Raji (cell line): ENCODE measurements around the gene SNCG.

Experiments used
- POLR2A ChIP-seq: IDR thresholded peaks from 2 replicates; pipeline ENCODE4 v1.6.1; 2011; ENCODE audit warnings: low read depth, low read length, control low read depth; ENCODE audit not compliant: insufficient read depth

The SNCG gene

DNA sequence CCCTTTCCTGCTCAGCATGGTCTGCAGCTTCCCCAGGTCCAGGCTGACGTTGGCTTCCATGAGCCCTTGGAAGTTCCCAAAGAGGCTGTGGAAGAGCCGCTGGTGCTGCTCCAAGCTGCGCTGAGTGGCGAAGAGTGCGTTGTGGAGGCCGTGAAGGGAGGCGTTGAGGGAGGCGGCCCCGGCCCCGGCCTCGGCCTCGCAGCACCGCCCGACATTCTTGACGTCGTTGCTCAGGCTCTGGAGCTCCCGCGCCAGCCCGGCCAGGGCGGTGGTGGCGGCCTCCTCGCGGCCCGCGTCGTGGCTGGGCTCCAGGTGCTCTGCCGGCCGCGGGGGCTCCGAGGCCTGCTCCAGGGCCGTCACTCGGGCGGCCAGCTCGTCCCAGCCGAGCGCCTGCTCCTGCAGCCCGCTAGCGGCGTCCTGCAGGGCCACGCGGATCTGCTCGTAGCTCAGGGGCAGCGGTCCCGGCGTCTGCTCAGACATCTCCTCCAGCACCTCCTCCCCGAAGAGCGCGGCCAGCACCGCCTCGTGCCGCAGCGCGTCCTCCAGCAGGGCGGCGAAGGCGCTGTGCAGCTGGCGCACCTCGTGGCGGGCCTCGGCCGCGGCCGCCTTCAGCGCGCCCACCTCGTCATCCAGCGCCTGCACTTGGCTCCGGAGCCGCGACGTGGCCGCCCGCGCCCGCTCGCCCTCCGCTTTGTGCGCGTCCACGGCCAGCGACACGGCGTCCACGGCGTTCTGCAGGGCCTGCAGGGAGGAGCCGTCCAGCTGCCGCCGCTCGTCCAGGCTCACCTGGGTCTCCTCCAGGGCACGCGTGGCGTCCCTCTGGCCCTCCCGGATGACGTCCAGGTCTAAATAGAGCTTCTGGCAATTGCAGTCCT is 15.7 kb upstream of the SNCG start:
- no peak for TF ChIP-seq POLR2A

GRCh38 chr10:86943316-86944030 is 14.9 kb upstream of the SNCG start:
- TF ChIP-seq POLR2A: no peak

- TF ChIP-seq POLR2A: no peak
Observed at GRCh38 chr10:86944031-86944419, 14.4 kb upstream of the SNCG start.

- no peak for TF ChIP-seq POLR2A
Observed at GRCh38 chr10:86944471-86944870, 13.9 kb upstream of the SNCG start.

DNA sequence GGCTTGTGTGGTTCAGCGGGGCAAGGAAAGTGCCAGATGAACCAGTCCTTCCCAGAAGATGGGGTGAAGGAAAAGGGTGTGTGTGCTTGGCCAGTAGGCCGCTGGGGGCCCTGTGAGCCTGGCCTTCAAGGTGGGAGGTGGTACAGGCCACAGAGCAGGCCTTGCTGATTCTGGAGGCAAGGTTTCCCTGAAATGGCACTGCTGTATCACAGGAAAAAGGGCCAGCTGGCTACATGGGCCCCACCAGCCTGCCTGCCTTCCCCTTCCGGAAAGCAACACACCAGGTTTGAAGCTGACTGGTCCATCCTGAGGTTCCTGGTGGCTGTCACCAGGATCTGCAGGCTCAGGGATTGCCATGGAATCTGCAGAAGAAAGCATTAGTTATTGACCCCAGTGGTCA is 13.5 kb upstream of the SNCG start:
- no peak for TF ChIP-seq POLR2A

DNA sequence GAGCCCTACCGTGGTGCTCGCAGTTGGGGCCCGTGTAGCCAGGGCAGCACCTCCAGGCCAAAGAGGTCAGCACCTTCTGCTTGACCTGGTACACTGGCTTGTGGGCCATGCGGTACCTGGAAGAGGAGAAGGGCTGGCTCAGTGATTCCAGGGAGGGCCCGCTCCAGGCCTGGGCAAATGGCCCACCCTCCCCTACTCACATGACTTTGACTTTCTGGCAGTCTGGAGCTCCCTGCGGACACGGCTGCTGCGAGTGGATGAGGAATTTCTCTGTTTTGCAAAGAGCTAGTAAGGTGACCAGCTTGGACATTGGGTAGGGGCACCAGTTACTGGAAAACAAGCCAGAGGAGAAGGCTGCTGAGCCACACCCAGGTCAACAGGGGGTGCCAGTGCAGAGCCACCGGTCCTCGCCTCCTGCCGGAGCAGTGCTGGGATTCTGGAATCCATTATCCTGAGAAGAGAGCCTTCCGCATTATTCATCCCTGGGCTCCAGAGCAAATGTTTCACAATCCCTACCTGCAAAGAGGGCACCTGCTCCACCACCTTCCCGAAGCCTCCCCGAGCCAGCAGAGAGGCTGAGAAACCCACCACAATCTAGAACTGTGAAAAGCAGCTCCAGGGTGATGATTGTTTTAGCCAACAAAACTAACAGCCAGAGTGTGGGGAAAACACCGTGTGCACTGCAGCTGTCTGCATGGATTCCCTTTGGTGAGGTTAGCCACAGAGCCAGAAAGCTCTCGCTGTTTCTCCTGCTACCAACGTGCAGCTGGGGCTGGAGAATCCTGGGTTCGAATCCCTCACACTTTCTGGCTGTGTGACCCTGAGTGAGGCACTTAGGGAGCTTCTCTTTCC is 12.8 kb upstream of the SNCG start:
- TF ChIP-seq POLR2A: no peak

DNA sequence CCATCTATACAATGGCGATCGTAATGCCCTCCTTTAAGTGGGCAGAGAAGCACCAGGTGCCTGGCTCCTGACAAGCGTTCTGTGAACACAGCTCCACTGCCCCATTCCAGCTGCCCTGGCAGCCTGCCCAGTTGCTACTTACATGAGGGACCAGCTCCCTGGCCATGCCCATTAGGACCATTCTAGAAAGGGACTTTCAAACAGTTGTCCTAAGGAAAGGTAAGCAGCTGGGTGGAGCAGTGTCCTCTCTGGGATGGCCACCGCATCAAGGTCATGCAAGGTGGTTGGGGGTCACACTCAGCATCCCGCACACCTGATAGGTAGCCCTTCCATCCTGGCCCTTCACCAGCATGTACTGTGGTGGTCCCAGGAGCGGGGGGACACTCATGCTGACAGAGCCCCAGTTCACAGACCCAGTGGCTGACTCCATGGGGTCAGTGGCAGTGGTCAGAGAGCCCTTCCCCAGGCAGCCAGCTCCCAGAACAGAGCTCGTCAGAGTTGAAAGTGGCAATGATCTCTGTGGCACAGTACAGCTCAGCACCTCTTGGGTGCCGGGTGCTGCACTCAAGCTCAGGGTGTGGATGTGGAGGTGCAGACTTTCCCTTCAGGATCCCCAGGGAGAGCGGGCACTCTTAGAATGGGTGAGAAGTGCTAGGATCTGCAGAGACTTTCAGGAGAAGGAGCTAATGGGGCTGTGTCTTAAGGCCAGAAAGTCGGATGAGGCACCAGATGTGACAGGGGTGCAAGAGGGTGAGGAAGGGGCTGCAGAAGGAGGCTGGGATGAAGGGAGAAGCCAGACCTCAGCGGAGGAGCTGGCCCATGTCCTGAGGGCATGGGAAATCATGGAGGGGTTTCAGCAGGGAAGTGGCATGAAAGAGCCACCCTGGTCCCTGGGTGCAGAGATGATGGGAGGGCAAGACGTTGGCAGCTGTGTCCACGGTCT is 11.9 kb upstream of the SNCG start:
- TF ChIP-seq POLR2A: no peak

DNA sequence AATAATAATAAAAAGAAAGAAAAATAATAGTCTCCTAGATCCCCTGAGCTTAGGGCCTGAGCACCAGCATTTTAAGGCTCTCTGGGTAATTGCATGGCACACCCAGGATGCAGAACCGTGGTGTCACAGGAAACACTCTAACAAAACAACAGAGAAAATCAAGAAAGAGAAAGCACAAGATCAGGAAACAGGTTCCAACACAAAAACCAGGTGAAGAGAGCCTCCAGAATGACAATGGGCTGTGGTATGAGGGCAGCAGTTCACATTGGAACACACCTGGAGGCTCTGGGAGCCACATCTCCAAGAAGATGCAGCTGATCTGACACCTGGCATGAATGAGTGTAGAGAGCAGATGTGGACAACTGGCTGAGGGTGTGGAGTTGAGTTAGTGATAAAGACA is 8.1 kb upstream of the SNCG start:
- TF ChIP-seq POLR2A: no peak

GRCh38 chr10:86951184-86951761 is 7.1 kb upstream of the SNCG start:
- no peak for TF ChIP-seq POLR2A

DNA sequence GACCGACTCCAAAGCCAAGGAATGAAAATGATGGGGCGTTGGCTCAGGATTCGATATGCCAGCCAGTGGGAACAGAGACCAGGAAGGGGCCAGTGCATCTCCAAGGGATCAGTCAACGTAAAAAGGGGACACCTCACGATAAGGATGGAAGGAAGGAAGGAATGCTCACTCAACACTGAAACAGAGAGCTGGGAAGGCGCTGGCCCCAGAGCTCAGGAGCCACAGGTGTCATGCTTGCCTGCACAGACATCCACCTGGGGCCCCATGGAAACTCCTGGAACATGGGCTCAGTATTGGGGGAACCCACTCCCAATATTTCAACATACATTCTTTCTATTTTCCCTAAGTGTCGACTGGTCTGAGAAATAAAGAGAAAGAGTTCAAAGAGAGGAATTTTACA is 6.3 kb upstream of the SNCG start:
- no peak for TF ChIP-seq POLR2A

GRCh38 chr10:86953747-86954680 is 4.4 kb upstream of the SNCG start:
- TF ChIP-seq POLR2A: no peak

DNA sequence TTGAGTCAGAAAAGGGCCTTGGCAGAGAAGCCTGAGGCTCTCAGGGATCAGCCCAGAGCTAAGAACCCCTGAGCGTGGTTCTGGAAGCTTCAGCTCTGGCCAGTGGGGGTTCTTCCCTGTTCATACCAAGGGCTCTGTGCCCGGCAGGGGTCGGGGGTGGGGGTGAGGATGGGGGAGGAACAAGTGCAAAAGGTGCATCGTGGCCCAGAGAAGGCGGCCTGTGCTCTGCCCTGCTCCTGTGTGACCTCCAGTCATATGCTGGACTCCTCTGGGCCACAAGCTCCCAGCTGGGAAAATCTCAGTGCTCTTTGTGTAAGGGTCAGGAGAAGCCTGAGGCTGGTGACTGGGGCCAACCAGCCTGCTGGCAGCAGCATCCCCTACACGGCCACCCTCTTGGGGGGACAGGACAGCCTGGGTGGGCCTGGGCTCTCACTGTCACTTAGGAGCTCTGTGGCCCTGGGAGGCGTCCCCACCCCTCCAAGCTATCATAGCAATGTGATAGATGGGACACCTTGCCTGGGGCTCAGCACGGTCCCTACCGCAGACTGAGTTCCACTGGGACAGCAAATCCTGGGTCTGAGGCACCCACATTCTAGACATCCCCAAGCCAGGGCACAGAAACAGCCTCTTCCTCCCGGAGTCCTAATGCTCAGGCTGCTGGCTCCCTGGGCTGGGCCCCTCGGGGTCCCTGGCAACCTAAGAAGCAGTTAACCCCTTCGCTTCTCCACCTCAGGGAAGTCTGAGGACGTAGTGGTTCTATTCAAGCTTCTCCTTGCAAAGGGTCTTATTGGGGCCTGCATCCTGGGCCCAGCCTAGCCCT is 3.5 kb upstream of the SNCG start:
- TF ChIP-seq POLR2A: no peak
